Aorta (tissue), 5 donors: ENCODE measurements around the gene ICAM2. TPM values are rescaled to one million over a fixed set of nuclear protein-coding genes. Genes with fewer than 3 reads are reported as not detected.

Experiments
- ATAC-seq: fragments of 200-7000 bp; cut with Tn5 transposase; one replicate; pipeline ENCODE4 v1.9.1; 2022; ENCODE audit warnings: moderate library complexity; ENCODE audit not compliant: low FRiP score
- DNase-seq, 2 donors: peaks; one replicate each; pipeline ENCODE4 v3.0.0-alpha.2; 2020
- H3K27ac ChIP-seq, 2 donors: one replicate each; pipeline ENCODE4 v1.5.1; 2013; ENCODE audit warnings: low read length in 2 of 2, mild to moderate bottlenecking in 2 of 2, moderate library complexity in 2 of 2, control low read depth in 1 of 2, inconsistent platforms in 1 of 2, low read depth in 1 of 2
- H3K27me3 ChIP-seq, 2 donors: one replicate each; pipeline ENCODE4 v1.6.1; 2013; ENCODE audit warnings: control low read depth in 1 of 2, low read length in 1 of 2, mild to moderate bottlenecking in 1 of 2, moderate library complexity in 1 of 2; ENCODE audit not compliant: insufficient read depth in 2 of 2, control insufficient read depth in 1 of 2
- H3K36me3 ChIP-seq, 2 donors: one replicate each; pipeline ENCODE4 v1.6.1; 2013; ENCODE audit warnings: control low read depth in 1 of 2, low read length in 1 of 2, mild to moderate bottlenecking in 1 of 2; ENCODE audit not compliant: insufficient read depth in 2 of 2, control insufficient read depth in 1 of 2
- H3K4me1 ChIP-seq, 2 donors: one replicate each; pipeline ENCODE4 v1.6.1; 2013; ENCODE audit warnings: low read length in 2 of 2, control low read depth in 1 of 2, mild to moderate bottlenecking in 1 of 2, moderate library complexity in 1 of 2; ENCODE audit not compliant: insufficient read depth in 2 of 2, control insufficient read depth in 1 of 2
- H3K4me3 ChIP-seq, 2 donors: one replicate each; pipeline ENCODE4 v1.5.1; 2013; ENCODE audit warnings: low read length in 2 of 2, control low read depth in 1 of 2, mild to moderate bottlenecking in 1 of 2
- H3K9me3 ChIP-seq: one replicate; pipeline ENCODE4 v1.6.1; 2013; ENCODE audit warnings: mild to moderate bottlenecking, low read length; ENCODE audit not compliant: control insufficient read depth
- WGBS, 2 donors: extraction: QIAGEN DNeasy Blood & Tissue Kit; methylation state at CpG; one replicate each; pipeline ENCODE4 v1.1.7; 2013; 5-methylcytosine and 5-hydroxymethylcytosine counted together
- intact Hi-C, 2 donors: fragments of 100-400 bp; cut with DNase I; formaldehyde crosslinking; loops; one replicate each; pipeline versions ENCODE4 v1.14.2 to v1.15.0; 2022
- polyA plus RNA-seq, 2 donors: library from polyadenylated mRNA; stranded (reverse); fragments of 200-250 nt; gene quantifications; one replicate each; pipeline ENCODE4 v1.2.3, GENCODE V29; 2013
- total RNA-seq, 2 donors: library from RNA; stranded (reverse); fragmentation: NEBNext Ultra II Directional; extraction: Animal tissue kit (Norgen Biotek cat#: 25700); gene quantifications; one replicate each; pipeline ENCODE4 v1.2.1, GENCODE V29; 2021
- donor health status: healthy with polysubstance abuse.
- donor health status: Bipolar disorder and iron deficiency.
- donor health status: DM: no; HTN: no; CAD: no.
- donor health status: DM: no; HTN: no; CAD: no.
- donor health status: DM: yes; HTN: yes; CAD: no.

The ICAM2 gene
- total and polyA plus RNA-seq, 4 donors = 3.9 to 36.0 (median 17.3) TPM

GRCh38 chr17:63969278-63969677 is 51.2 kb downstream of the ICAM2 start:
- 63 to 65% methylated on average over 10 of the region's 10 CpGs for WGBS, 2 donors
- no peak for DNase-seq
- Histone ChIP-seq H3K4me3 (no peak overlapping the region), H3K27ac (no peak overlapping the region), H3K27me3 (no peaks in the 10 kb centered on the region), H3K4me1 (no peaks in the 10 kb centered on the region), H3K36me3 (no peaks in the 10 kb centered on the region), H3K9me3 (no peaks in the 10 kb centered on the region)
- intact Hi-C loops = no loop called here
- ATAC-seq = no peak

GRCh38 chr17:63967953-63968352 is 52.5 kb downstream of the ICAM2 start:
- ATAC-seq = no peak
- Histone ChIP-seq H3K27me3 (no peaks in the 10 kb centered on the region), H3K36me3 (no peaks in the 10 kb centered on the region), H3K9me3 (no peaks in the 10 kb centered on the region), H3K27ac (no peak overlapping the region), H3K4me3 (no peak overlapping the region), H3K4me1 (no peaks in the 10 kb centered on the region)
- DNase-seq = no peak
- intact Hi-C loops = no loop called here
- 89 to 90% methylated on average over 19 of the region's 19 CpGs for WGBS, 2 donors

- H3K9me3 ChIP-seq = no peaks in the 10 kb centered on the region
- no peaks in the 10 kb centered on the region for H3K27me3 ChIP-seq
- no peaks in the 10 kb centered on the region for H3K4me1 ChIP-seq
- H3K27ac ChIP-seq = no peak overlapping the region
- H3K4me3 ChIP-seq = no peak overlapping the region
- no peak for DNase-seq
- 80 to 83% methylated on average over 11 of the region's 11 CpGs for WGBS, 2 donors
- intact Hi-C loops = no loop called here
- no peaks in the 10 kb centered on the region for H3K36me3 ChIP-seq
- ATAC-seq = no peak
Observed at GRCh38 chr17:63966646-63967264, 53.7 kb downstream of the ICAM2 start.

- intact Hi-C loops = no loop called here
- H3K27ac ChIP-seq = no peak overlapping the region
- 88 to 93% methylated on average over 4 of the region's 4 CpGs for WGBS, 2 donors
Observed at GRCh38 chr17:63963123-63963522, 57.3 kb downstream of the ICAM2 start.

GRCh38 chr17:63962298-63962744 is 58.1 kb downstream of the ICAM2 start:
- no peaks in the 10 kb centered on the region for H3K4me1 ChIP-seq
- no peak for ATAC-seq
- WGBS, 2 donors = 85 to 86% methylated on average over 10 of the region's 10 CpGs
- DNase-seq = no peak
- H3K4me3 ChIP-seq = no peak overlapping the region
- no peaks in the 10 kb centered on the region for H3K27me3 ChIP-seq
- H3K9me3 ChIP-seq = no peaks in the 10 kb centered on the region
- intact Hi-C loops = no loop called here
- no peak overlapping the region for H3K27ac ChIP-seq
- H3K36me3 ChIP-seq = no peaks in the 10 kb centered on the region

More at GRCh38 chr17:63963123-63963522, 57.3 kb downstream of the ICAM2 start:
- DNase-seq (no peak), ATAC-seq (no peak)
- Histone ChIP-seq H3K9me3 (no peaks in the 10 kb centered on the region), H3K4me1 (no peaks in the 10 kb centered on the region), H3K27me3 (no peaks in the 10 kb centered on the region), H3K4me3 (no peak overlapping the region), H3K36me3 (no peaks in the 10 kb centered on the region)

GRCh38 chr17:63961355-63962212 is 58.8 kb downstream of the ICAM2 start:
- no peaks in the 10 kb centered on the region for H3K9me3 ChIP-seq
- intact Hi-C loops = no loop called here
- peak; percentile 81 to 90 for DNase-seq
- H3K4me1 ChIP-seq = no peaks in the 10 kb centered on the region
- no peak overlapping the region for H3K4me3 ChIP-seq
- 14 to 18% methylated on average over 37 of the region's 37 CpGs for WGBS, 2 donors
- H3K27me3 ChIP-seq = no peaks in the 10 kb centered on the region
- peak; percentile 76 for ATAC-seq
- H3K36me3 ChIP-seq = no peaks in the 10 kb centered on the region
- H3K27ac ChIP-seq = no peak overlapping the region

- ATAC-seq = no peak
- intact Hi-C loops = no loop called here
- no peak overlapping the region for H3K27ac ChIP-seq
Observed at GRCh38 chr17:63960430-63960829, 60.0 kb downstream of the ICAM2 start.

GRCh38 chr17:63960006-63960405 is 60.4 kb downstream of the ICAM2 start:
- Histone ChIP-seq H3K27ac (no peak overlapping the region), H3K36me3 (no peaks in the 10 kb centered on the region), H3K27me3 (no peaks in the 10 kb centered on the region), H3K4me1 (no peaks in the 10 kb centered on the region), H3K9me3 (no peaks in the 10 kb centered on the region), H3K4me3 (no peak overlapping the region)
- no peak for DNase-seq
- WGBS, 2 donors = 85 to 88% methylated on average over 9 of the region's 9 CpGs
- intact Hi-C loops = no loop called here
- ATAC-seq = no peak

More at GRCh38 chr17:63960430-63960829, 60.0 kb downstream of the ICAM2 start:
- no peaks in the 10 kb centered on the region for H3K27me3 ChIP-seq
- no peaks in the 10 kb centered on the region for H3K9me3 ChIP-seq
- H3K4me3 ChIP-seq = no peak overlapping the region
- 84 to 92% methylated on average over 7 of the region's 7 CpGs for WGBS, 2 donors
- H3K4me1 ChIP-seq = no peaks in the 10 kb centered on the region
- H3K36me3 ChIP-seq = no peaks in the 10 kb centered on the region
- DNase-seq = no peak
